ENCODE data around the gene HS2ST1. TPM values are rescaled to one million over a fixed set of nuclear protein-coding genes. Genes with fewer than 3 reads are reported as not detected.

The HS2ST1 gene
- total and polyA plus RNA-seq, 2 experiments from 2014 or later: 6.7 to 17.1 TPM

- DNase-seq (ENCODE audit: low spot score) (no peak), ATAC-seq (no peak)
- no peaks in the 10 kb centered on the region; the same call in 1 of the 2 replicates for H4K20me1 ChIP-seq (replicated peaks; ENCODE audit: insufficient read depth)
- peaks cover 69% of the 10 kb centered on the region for H3K79me2 ChIP-seq (replicated peaks; ENCODE audit: insufficient read depth)
- no peaks in the 10 kb centered on the region for H3K36me3 ChIP-seq (ENCODE audit: insufficient read depth)
- H3K27ac Mint-ChIP-seq: no peak overlapping the region
- TF ChIP-seq POLR2AphosphoS5 (IDR thresholded peaks at IDR 0.05; ENCODE audit: low read depth) (no peak), JUNB (IDR thresholded peaks at IDR 0.05; ENCODE audit: unreplicated experiment) (no peak), EZH2phosphoT487 (IDR thresholded peaks at IDR 0.05; ENCODE audit: unreplicated experiment) (no peak), STAT1 (IDR thresholded peaks at IDR 0.05; ENCODE audit: unreplicated experiment) (no peak), CREB1 (CRISPR knock-in tag; IDR thresholded peaks at IDR 0.05; ENCODE audit: low read depth) (no peak), CTCF (conservative IDR thresholded peaks at IDR 0.05; ENCODE audit: low read depth in 2 of 2) (no peak)
- H3K9me2 ChIP-seq (ENCODE audit: insufficient read depth): no peaks in the 10 kb centered on the region
- H3F3A ChIP-seq (replicated peaks; ENCODE audit: low read depth): no peaks in the 10 kb centered on the region
- no peak overlapping the region for H3K4me3 ChIP-seq
- H3K4me3 Mint-ChIP-seq: no peak overlapping the region
- H2AFZ ChIP-seq: no peak overlapping the region
- no peaks in the 10 kb centered on the region for H3K27me3 ChIP-seq (ENCODE audit: insufficient read depth)
- H3K27ac ChIP-seq (ENCODE audit: low read depth): no peak overlapping the region
- peaks cover 14% of the 10 kb centered on the region; the same call in 2 of the 3 replicates for H3K9me3 Mint-ChIP-seq
- H3K4me2 ChIP-seq: no peak overlapping the region
- H3K4me1 ChIP-seq (ENCODE audit: insufficient read depth): no peaks in the 10 kb centered on the region
- H3K4me1 Mint-ChIP-seq: no peaks in the 10 kb centered on the region; the same call in 2 of the 3 replicates
- peaks cover 15% of the 10 kb centered on the region; the same call in 2 of the 3 replicates for H3K36me3 Mint-ChIP-seq (ENCODE audit: low read depth)
- H3K27me3 Mint-ChIP-seq (ENCODE audit: insufficient read depth, low read depth, poor library complexity): no peaks in the 10 kb centered on the region
Measured at GRCh38 chr1:87045761-87046304, 131.4 kb downstream of the HS2ST1 start.

- ATAC-seq: no peak
- TF ChIP-seq NANOG (IDR thresholded peaks at IDR 0.05; ENCODE audit: borderline replicate concordance) (no peak), REST (IDR thresholded peaks at IDR 0.05; ENCODE audit: unreplicated experiment) (no peak), ZNF331 (CRISPR knock-in tag; IDR thresholded peaks at IDR 0.05; ENCODE audit: low read depth) (no peak), EZH2phosphoT487 (IDR thresholded peaks at IDR 0.05; ENCODE audit: unreplicated experiment) (no peak), EZH2 (IDR thresholded peaks at IDR 0.05; ENCODE audit: low read depth, unreplicated experiment) (no peak), POLR2AphosphoS5 (IDR thresholded peaks at IDR 0.05; ENCODE audit: low read depth) (no peak), CREB1 (CRISPR knock-in tag; IDR thresholded peaks at IDR 0.05; ENCODE audit: low read depth) (no peak), CTCF (conservative IDR thresholded peaks at IDR 0.05; ENCODE audit: low read depth in 2 of 2) (no peak), JUNB (IDR thresholded peaks at IDR 0.05; ENCODE audit: unreplicated experiment) (no peak)
- no peak overlapping the region for H2AFZ ChIP-seq
- no peaks in the 10 kb centered on the region for H3K4me1 ChIP-seq (ENCODE audit: insufficient read depth)
- H3K4me2 ChIP-seq: no peak overlapping the region
- no peak overlapping the region for H3K27ac ChIP-seq (ENCODE audit: low read depth)
- H3K27me3 ChIP-seq (ENCODE audit: insufficient read depth): no peaks in the 10 kb centered on the region
- DNase-seq (ENCODE audit: low spot score): no peak
- no peaks in the 10 kb centered on the region for H3K27me3 Mint-ChIP-seq (ENCODE audit: insufficient read depth, low read depth, poor library complexity)
- H3K79me2 ChIP-seq (replicated peaks; ENCODE audit: insufficient read depth): peaks cover 79% of the 10 kb centered on the region
- H3K4me1 Mint-ChIP-seq: no peaks in the 10 kb centered on the region; the same call in 2 of the 3 replicates
- H3K4me3 Mint-ChIP-seq: no peak overlapping the region
- H3K36me3 ChIP-seq (ENCODE audit: insufficient read depth): no peaks in the 10 kb centered on the region
- H3K9me3 Mint-ChIP-seq: peaks cover 14% of the 10 kb centered on the region; the same call in 2 of the 3 replicates
- H3K27ac Mint-ChIP-seq: no peak overlapping the region
- H3K4me3 ChIP-seq: no peak overlapping the region
- no peaks in the 10 kb centered on the region for H3F3A ChIP-seq (replicated peaks; ENCODE audit: low read depth)
- H4K20me1 ChIP-seq (replicated peaks; ENCODE audit: insufficient read depth): no peaks in the 10 kb centered on the region; the same call in 1 of the 2 replicates
- no peaks in the 10 kb centered on the region for H3K9me2 ChIP-seq (ENCODE audit: insufficient read depth)
- H3K36me3 Mint-ChIP-seq (ENCODE audit: low read depth): peaks cover 15% of the 10 kb centered on the region; the same call in 2 of the 3 replicates
Measured at GRCh38 chr1:87046951-87047350, 132.5 kb downstream of the HS2ST1 start.
